Hindlimb muscle (tissue), 1 donor: ENCODE data around the gene PEX14. TPM values are rescaled to one million over a fixed set of nuclear protein-coding genes. Genes with fewer than 3 reads are reported as not detected.
A peak's percentile ranks its signal among the peaks of the same experiment; 100 is the strongest.

Experiments
- DNase-seq: peaks from one replicate; pipeline ENCODE4 v3.0.0-alpha.2; 2013
- polyA plus RNA-seq: library from polyadenylated mRNA; unstranded; fragments of 120-200 nt; gene quantifications from one replicate; pipeline ENCODE4 v1.2.1, GENCODE V29; 2013; ENCODE audit not compliant: insufficient read length

Gene PEX14
- polyA plus RNA-seq, 1 donor, result 16.6 TPM

GRCh38 chr1:10650556-10651388 is 176.0 kb downstream of the PEX14 start:
- DNase-seq, result no peak

GRCh38 chr1:10651389-10651766 is 176.6 kb downstream of the PEX14 start:
- no peak for DNase-seq

- DNase-seq, result no peak
Measured at GRCh38 chr1:10651793-10652192, 177.0 kb downstream of the PEX14 start.

- DNase-seq, result no peak
Measured at GRCh38 chr1:10652626-10653025, 177.9 kb downstream of the PEX14 start.

GRCh38 chr1:10653370-10654125 is 178.8 kb downstream of the PEX14 start:
- DNase-seq, result no peak

GRCh38 chr1:10655002-10655401 is 180.3 kb downstream of the PEX14 start:
- DNase-seq, result no peak

- DNase-seq, result no peak
Measured at GRCh38 chr1:10656431-10656830, 181.7 kb downstream of the PEX14 start.

GRCh38 chr1:10657088-10657847 is 182.5 kb downstream of the PEX14 start:
- no peak for DNase-seq

GRCh38 chr1:10658396-10659066 is 183.8 kb downstream of the PEX14 start:
- DNase-seq, result no peak

- no peak for DNase-seq
Measured at GRCh38 chr1:10659218-10659617, 184.5 kb downstream of the PEX14 start.

GRCh38 chr1:10659646-10660540 is 185.1 kb downstream of the PEX14 start:
- DNase-seq, result no peak

- no peak for DNase-seq
Measured at GRCh38 chr1:10661453-10661852, 186.7 kb downstream of the PEX14 start.

- DNase-seq, result no peak
Measured at GRCh38 chr1:10662090-10662688, 187.4 kb downstream of the PEX14 start.

- no peak for DNase-seq
Measured at GRCh38 chr1:10662824-10663677, 188.3 kb downstream of the PEX14 start.

- DNase-seq, result peak; percentile 53
Measured at GRCh38 chr1:10663678-10664035, 188.9 kb downstream of the PEX14 start.

GRCh38 chr1:10664251-10664650 is 189.5 kb downstream of the PEX14 start:
- peak; percentile 32 for DNase-seq

GRCh38 chr1:10665226-10665625 is 190.5 kb downstream of the PEX14 start:
- DNase-seq, result no peak

GRCh38 chr1:10665930-10666850 is 191.4 kb downstream of the PEX14 start:
- DNase-seq, result no peak
